Ascending aorta (tissue), 2 donors: ENCODE data around the gene EDNRA. TPM values are rescaled to one million over a fixed set of nuclear protein-coding genes. Genes with fewer than 3 reads are reported as not detected.

Experiments
- DNase-seq, 2 donors: peaks; one replicate each; pipeline ENCODE4 v3.0.0-alpha.2; 2019; ENCODE audit warnings: low spot score in 2 of 2
- H3K27ac ChIP-seq, 2 donors: fragments of 200-600 bp; sonication (generic); one replicate each; pipeline ENCODE4 v1.5.1; 2016 to 2017; ENCODE audit warnings: mild to moderate bottlenecking in 1 of 2
- H3K27me3 ChIP-seq: fragments of 200-600 bp; sonication (generic); one replicate; pipeline ENCODE4 v1.5.1; 2017
- H3K36me3 ChIP-seq, 2 donors: fragments of 200-600 bp; sonication (generic); one replicate each; pipeline ENCODE4 v1.5.1; 2016
- H3K4me1 ChIP-seq, 2 donors: fragments of 200-600 bp; sonication (generic); one replicate each; pipeline ENCODE4 v1.5.1; 2016 to 2017; ENCODE audit warnings: mild to moderate bottlenecking in 1 of 2
- H3K4me3 ChIP-seq, 2 donors: fragments of 200-600 bp; sonication (generic); one replicate each; pipeline ENCODE4 v1.5.1; 2016 to 2017; ENCODE audit warnings: mild to moderate bottlenecking in 1 of 2
- H3K9me3 ChIP-seq, 2 donors: fragments of 200-600 bp; sonication (generic); one replicate each; pipeline ENCODE4 v1.5.1; 2016
- CTCF ChIP-seq, 3 experiments: fragments of 200-600 bp in 2 of 3; fragments of 450-650 bp in 1 of 3; sonication (generic) in 2 of 3; IDR thresholded peaks; one replicate each; pipeline ENCODE4 v1.5.1; 2016 to 2019; ENCODE audit warnings: antibody characterized with exemption in 3 of 3, mild to moderate bottlenecking in 1 of 3, moderate library complexity in 1 of 3
- intact Hi-C: fragments of 100-400 bp; cut with DNase I; formaldehyde crosslinking; loops from one replicate; pipeline ENCODE4 v1.15.1; 2023
- total RNA-seq: library from RNA; depleted of rRNA; stranded (reverse); fragments of >200 nt; gene quantifications from one replicate; pipeline ENCODE4 v1.1.0, GENCODE V29; 2016

Gene EDNRA
- total RNA-seq, 1 donor from 2014 or later = 31.4 TPM

- peaks cover 0 to 18% of the 10 kb centered on the region in 2 donors for H3K4me1 ChIP-seq
- no peak for TF ChIP-seq CTCF (IDR thresholded peaks at IDR 0.05)
- H3K27me3 ChIP-seq = no peaks in the 10 kb centered on the region
- no peak for DNase-seq
- H3K4me3 ChIP-seq = no peak overlapping the region
- H3K27ac ChIP-seq = no peak overlapping the region
- no peaks in the 10 kb centered on the region for H3K9me3 ChIP-seq
- no peaks in the 10 kb centered on the region for H3K36me3 ChIP-seq
- intact Hi-C loops = no loop called here
These were observed 15.6 kb downstream of the EDNRA start for GRCh38 chr4:147496500-147496899.

- intact Hi-C loops = no loop called here
These were observed 17.2 kb downstream of the EDNRA start for GRCh38 chr4:147498031-147498660.

GRCh38 chr4:147508346-147508745 is 27.4 kb downstream of the EDNRA start:
- Histone ChIP-seq H3K27ac (no peak overlapping the region), H3K9me3 (no peaks in the 10 kb centered on the region), H3K4me1 (no peaks in the 10 kb centered on the region), H3K36me3 (no peaks in the 10 kb centered on the region), H3K4me3 (no peak overlapping the region), H3K27me3 (no peaks in the 10 kb centered on the region)
- intact Hi-C loops = no loop called here
- DNase-seq = no peak
- TF ChIP-seq CTCF (IDR thresholded peaks at IDR 0.05) = no peak

More at GRCh38 chr4:147498031-147498660, 17.2 kb downstream of the EDNRA start:
- DNase-seq = no peak
- H3K27ac ChIP-seq = no peak overlapping the region
- no peaks in the 10 kb centered on the region for H3K9me3 ChIP-seq
- H3K27me3 ChIP-seq = no peaks in the 10 kb centered on the region
- H3K4me1 ChIP-seq = peaks cover 0 to 10% of the 10 kb centered on the region in 2 donors
- H3K36me3 ChIP-seq = no peaks in the 10 kb centered on the region
- no peak for TF ChIP-seq CTCF (IDR thresholded peaks at IDR 0.05)
- H3K4me3 ChIP-seq = no peak overlapping the region

- H3K27me3 ChIP-seq = no peaks in the 10 kb centered on the region
- H3K36me3 ChIP-seq = no peaks in the 10 kb centered on the region
These were observed 28.5 kb downstream of the EDNRA start for GRCh38 chr4:147509386-147509785.

GRCh38 chr4:147510962-147511668 is 30.2 kb downstream of the EDNRA start:
- H3K4me3 ChIP-seq = no peak overlapping the region
- no peak for TF ChIP-seq CTCF (IDR thresholded peaks at IDR 0.05)
- no peaks in the 10 kb centered on the region for H3K4me1 ChIP-seq
- H3K9me3 ChIP-seq = no peaks in the 10 kb centered on the region
- H3K27me3 ChIP-seq = no peaks in the 10 kb centered on the region
- no peaks in the 10 kb centered on the region for H3K36me3 ChIP-seq
- no peak for DNase-seq
- H3K27ac ChIP-seq = no peak overlapping the region
- intact Hi-C loops = no loop called here

More at GRCh38 chr4:147509386-147509785, 28.5 kb downstream of the EDNRA start:
- H3K4me3 ChIP-seq = no peak overlapping the region
- no peak overlapping the region for H3K27ac ChIP-seq
- intact Hi-C loops = no loop called here
- H3K4me1 ChIP-seq = no peaks in the 10 kb centered on the region
- H3K9me3 ChIP-seq = no peaks in the 10 kb centered on the region
- no peak for DNase-seq
- TF ChIP-seq CTCF (IDR thresholded peaks at IDR 0.05) = no peak
